DND-41 (cell line): Measurements from ENCODE around the gene ICAM5.

Experiments used
- ATAC-seq: fragments of 200-7000 bp; cut with Tn5 transposase; 3 replicates; pipeline ENCODE4 v1.9.1; 2021; ENCODE audit warnings: low read depth; ENCODE audit not compliant: insufficient read depth
- DNase-seq: peaks from one replicate; pipeline ENCODE4 v3.0.0-alpha.2; 2020
- H2AFZ ChIP-seq: 2 replicates; pipeline ENCODE4 v1.6.0; 2012; ENCODE audit warnings: low read depth, low read length
- H3K27ac ChIP-seq: 2 replicates; pipeline ENCODE4 v1.5.1; 2012; ENCODE audit warnings: low read length, inconsistent platforms
- H3K27me3 ChIP-seq: fragments of 200-600 bp; sonication (generic); 2 replicates; pipeline ENCODE4 v1.6.0; 2012; ENCODE audit warnings: low read length, mild to moderate bottlenecking, inconsistent platforms; ENCODE audit not compliant: insufficient read depth, poor library complexity
- H3K36me3 ChIP-seq: 2 replicates; pipeline ENCODE4 v1.5.1; 2012; ENCODE audit warnings: low read length, inconsistent platforms; ENCODE audit not compliant: insufficient read depth
- H3K4me1 ChIP-seq: 2 replicates; pipeline ENCODE4 v1.5.1; 2012; ENCODE audit warnings: mild to moderate bottlenecking, low read length; ENCODE audit not compliant: insufficient read depth
- H3K4me2 ChIP-seq: 2 replicates; pipeline ENCODE4 v1.6.0; 2012; ENCODE audit warnings: mild to moderate bottlenecking, moderate library complexity, low read length, inconsistent platforms; ENCODE audit not compliant: insufficient read depth
- H3K4me3 ChIP-seq, 2 experiments: fragments of 200-600 bp in 1 of 2; shearing (Covaris generic) in 1 of 2; 2 replicates each; pipeline ENCODE4 v1.5.1; 2012 to 2016; ENCODE audit warnings: inconsistent platforms in 2 of 2, low read length in 2 of 2, mild to moderate bottlenecking in 2 of 2, low read depth in 1 of 2, moderate library complexity in 1 of 2
- H3K79me2 ChIP-seq: 2 replicates; pipeline ENCODE4 v1.6.0; 2012; ENCODE audit warnings: low read length, inconsistent platforms; ENCODE audit not compliant: insufficient read depth
- H3K9ac ChIP-seq: 2 replicates; pipeline ENCODE4 v1.6.0; 2012; ENCODE audit warnings: low read depth, mild to moderate bottlenecking, inconsistent platforms, low read length, moderate library complexity
- H3K9me3 ChIP-seq: 2 replicates; pipeline ENCODE4 v1.5.1; 2012; ENCODE audit warnings: low read length, moderate library complexity, mild to moderate bottlenecking, inconsistent platforms; ENCODE audit not compliant: insufficient read depth, severe bottlenecking
- H4K20me1 ChIP-seq: 2 replicates; pipeline ENCODE4 v1.6.0; 2012; ENCODE audit warnings: low read length; ENCODE audit not compliant: insufficient read depth
- CTCF ChIP-seq: IDR thresholded peaks from 2 replicates; pipeline ENCODE4 v1.5.1; 2012; ENCODE audit warnings: borderline replicate concordance, low read length, moderate library complexity, mild to moderate bottlenecking; ENCODE audit not compliant: poor library complexity, severe bottlenecking; ENCODE audit errors: extremely low read depth
- EZH2 ChIP-seq: IDR thresholded peaks from 3 replicates; pipeline ENCODE4 v1.6.1; 2012; ENCODE audit warnings: borderline replicate concordance, low read depth, mild to moderate bottlenecking, moderate library complexity, low read length, inconsistent platforms; ENCODE audit not compliant: severe bottlenecking

ICAM5 gene

GRCh38 chr19:10339380-10339960, 49.7 kb downstream of the ICAM5 start, which contains the start of gene ICAM3:
ICAM3 (minus strand) TSS chr19:10339624; CDS start chr19:10339614, 10 bp downstream.
- peak within 1 kb of the TSS; percentile 88 for H3K27ac ChIP-seq
- TF ChIP-seq EZH2 (no peak), CTCF (no peak)
- H3K4me1 ChIP-seq, result peaks cover 32% of the 10 kb centered on the region
- H2AFZ ChIP-seq, result peak within 1 kb of the TSS; percentile 95
- peaks cover 9% of the 10 kb centered on the region for H3K36me3 ChIP-seq
- H3K9me3 ChIP-seq, result no peaks in the 10 kb centered on the region
- peak within 1 kb of the TSS; percentile 77 for H3K4me2 ChIP-seq
- H3K79me2 ChIP-seq, result peaks cover 14% of the 10 kb centered on the region
- H3K4me3 ChIP-seq, result peak within 1 kb of the TSS; percentile 4 to 64; a peak in 3 of 4 replicates
- H3K9ac ChIP-seq, result peak within 1 kb of the TSS; percentile 61
- no peaks in the 10 kb centered on the region for H4K20me1 ChIP-seq
- DNase-seq (peak; percentile 81), ATAC-seq (peak; percentile 96)
- no peaks in the 10 kb centered on the region for H3K27me3 ChIP-seq

GRCh38 chr19:10339977-10340376, 50.2 kb downstream of the ICAM5 start:
- peaks cover 9% of the 10 kb centered on the region for H3K79me2 ChIP-seq
- H3K4me2 ChIP-seq, result peak overlapping the region; percentile 77
- H3K36me3 ChIP-seq, result peaks cover 6% of the 10 kb centered on the region
- H3K27me3 ChIP-seq, result no peaks in the 10 kb centered on the region
- ATAC-seq (no peak), DNase-seq (no peak)
- H3K9me3 ChIP-seq, result no peaks in the 10 kb centered on the region
- H3K4me1 ChIP-seq, result peaks cover 28% of the 10 kb centered on the region
- TF ChIP-seq CTCF (no peak), EZH2 (no peak)
- H3K27ac ChIP-seq, result peak overlapping the region; percentile 88
- peak overlapping the region in 1 of 2 experiments; percentile 64; a peak in 3 of 4 replicates for H3K4me3 ChIP-seq
- no peaks in the 10 kb centered on the region for H4K20me1 ChIP-seq
- H3K9ac ChIP-seq, result peak overlapping the region; percentile 61
- peak overlapping the region; percentile 95 for H2AFZ ChIP-seq

GRCh38 chr19:10343495-10343894, 53.7 kb downstream of the ICAM5 start:
- peaks cover 24% of the 10 kb centered on the region for H3K4me1 ChIP-seq
- H3K36me3 ChIP-seq, result no peaks in the 10 kb centered on the region
- no peak overlapping the region for H3K4me3 ChIP-seq
- H3K27ac ChIP-seq, result no peak overlapping the region
- H3K9me3 ChIP-seq, result no peaks in the 10 kb centered on the region
- H4K20me1 ChIP-seq, result no peaks in the 10 kb centered on the region
- no peak overlapping the region for H3K4me2 ChIP-seq
- H3K79me2 ChIP-seq, result peaks cover 2% of the 10 kb centered on the region; the same call in 1 of the 2 replicates
- DNase-seq, result no peak
- no peaks in the 10 kb centered on the region for H3K27me3 ChIP-seq
- H3K9ac ChIP-seq, result no peak overlapping the region
- H2AFZ ChIP-seq, result no peak overlapping the region
- ATAC-seq, result no peak
- TF ChIP-seq EZH2, result no peak
- no peak for TF ChIP-seq CTCF
